HG02623 (cell line): ENCODE results near the gene MED16.
"Not testable (repeated sequence)": the region's sequence is repeated elsewhere in the genome, so short reads cannot be mapped to it uniquely, and the experiment has no call there.

Source experiments
- ATAC-seq: cut with Tn5 transposase; IDR thresholded peaks from one replicate; pipeline ENCODE4 v1.9.1; 2021; ENCODE audit warnings: moderate library complexity; ENCODE audit not compliant: unreplicated experiment

Gene MED16

DNA sequence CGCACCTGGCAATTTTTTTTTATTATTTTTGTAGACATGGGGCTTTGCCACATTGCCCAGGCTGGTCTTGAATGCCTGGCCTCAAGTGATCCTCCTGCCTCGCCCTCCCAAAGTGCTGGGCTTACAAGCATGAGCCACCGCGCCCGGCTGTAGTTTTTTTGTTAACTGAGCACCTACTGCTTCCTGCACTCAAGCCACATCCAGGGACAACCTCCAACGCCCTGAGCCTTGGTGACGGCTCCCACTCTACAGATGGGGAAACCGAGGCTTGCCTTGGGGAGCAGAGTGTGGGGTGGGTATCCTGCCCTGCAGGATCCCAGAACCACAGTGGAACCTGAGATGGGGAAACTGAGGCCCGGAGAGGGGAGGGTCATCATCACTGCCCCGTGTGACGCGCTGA is 37.8 kb downstream of the MED16 start:
- no peak for ATAC-seq

DNA sequence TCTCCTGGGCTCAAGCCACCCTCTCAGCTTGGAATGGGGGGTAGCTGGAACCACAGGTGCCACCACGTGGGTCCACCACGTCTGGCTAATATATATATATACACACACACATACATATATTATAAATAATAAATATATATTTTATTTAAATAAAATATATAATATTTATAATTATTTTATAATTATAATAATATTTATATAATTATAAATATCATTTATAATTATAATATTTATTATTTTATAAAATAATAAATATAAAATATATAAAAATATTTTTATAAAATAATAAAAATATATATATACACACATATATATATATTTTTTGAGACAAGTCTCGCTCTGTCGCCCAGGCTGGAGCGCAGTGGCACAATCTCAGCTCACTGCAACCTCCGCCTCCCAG is 38.4 kb downstream of the MED16 start:
- no peak for ATAC-seq

DNA sequence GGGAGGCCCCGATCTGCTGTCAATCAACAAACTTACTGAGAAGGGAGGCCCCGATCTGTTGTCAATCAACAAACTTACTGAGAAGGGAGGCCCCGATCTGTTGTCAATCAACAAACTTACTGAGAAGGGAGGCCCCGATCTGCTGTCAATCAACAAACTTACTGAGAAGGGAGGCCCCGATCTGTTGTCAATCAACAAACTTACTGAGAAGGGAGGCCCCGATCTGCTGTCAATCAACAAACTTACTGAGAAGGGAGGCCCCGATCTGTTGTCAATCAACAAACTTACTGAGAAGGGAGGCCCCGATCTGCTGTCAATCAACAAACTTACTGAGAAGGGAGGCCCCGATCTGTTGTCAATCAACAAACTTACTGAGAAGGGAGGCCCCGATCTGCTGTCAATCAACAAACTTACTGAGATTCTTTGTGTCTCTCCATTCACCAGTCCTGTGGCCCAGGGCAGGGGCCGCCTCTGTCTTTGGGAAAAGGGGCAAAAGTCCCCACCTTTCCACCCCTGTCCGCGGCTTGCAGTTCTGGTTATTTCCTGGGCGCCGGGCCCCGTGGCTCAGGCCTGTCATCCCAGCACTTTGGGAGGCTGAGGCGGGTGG is 39.3 kb downstream of the MED16 start:
- not testable (repeated sequence) for ATAC-seq

DNA sequence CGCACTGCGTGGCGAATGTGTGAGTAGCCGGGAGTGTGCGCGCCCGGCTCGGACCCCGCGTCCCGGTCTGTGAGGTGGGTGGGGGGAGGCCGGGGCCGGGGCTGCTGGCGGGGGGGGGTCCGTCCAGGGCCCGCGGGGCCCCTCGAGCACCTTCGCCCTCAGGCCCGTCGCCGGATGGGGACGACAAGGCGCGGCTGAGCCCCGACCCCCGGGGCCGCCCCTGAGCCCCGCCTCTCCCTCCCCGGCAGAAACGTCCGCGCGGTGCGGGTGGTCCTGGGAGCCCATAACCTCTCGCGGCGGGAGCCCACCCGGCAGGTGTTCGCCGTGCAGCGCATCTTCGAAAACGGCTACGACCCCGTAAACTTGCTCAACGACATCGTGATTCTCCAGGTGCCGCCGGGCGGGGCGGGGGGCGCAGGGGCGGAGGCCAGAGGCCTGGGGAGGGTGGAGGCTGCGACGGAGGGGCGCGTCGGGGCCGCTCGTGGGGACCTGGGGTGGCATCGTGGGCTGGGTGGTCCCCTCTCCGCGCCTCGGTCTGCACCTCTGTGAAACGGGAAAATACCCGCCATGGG is 39.9 kb downstream of the MED16 start:
- no peak for ATAC-seq

DNA sequence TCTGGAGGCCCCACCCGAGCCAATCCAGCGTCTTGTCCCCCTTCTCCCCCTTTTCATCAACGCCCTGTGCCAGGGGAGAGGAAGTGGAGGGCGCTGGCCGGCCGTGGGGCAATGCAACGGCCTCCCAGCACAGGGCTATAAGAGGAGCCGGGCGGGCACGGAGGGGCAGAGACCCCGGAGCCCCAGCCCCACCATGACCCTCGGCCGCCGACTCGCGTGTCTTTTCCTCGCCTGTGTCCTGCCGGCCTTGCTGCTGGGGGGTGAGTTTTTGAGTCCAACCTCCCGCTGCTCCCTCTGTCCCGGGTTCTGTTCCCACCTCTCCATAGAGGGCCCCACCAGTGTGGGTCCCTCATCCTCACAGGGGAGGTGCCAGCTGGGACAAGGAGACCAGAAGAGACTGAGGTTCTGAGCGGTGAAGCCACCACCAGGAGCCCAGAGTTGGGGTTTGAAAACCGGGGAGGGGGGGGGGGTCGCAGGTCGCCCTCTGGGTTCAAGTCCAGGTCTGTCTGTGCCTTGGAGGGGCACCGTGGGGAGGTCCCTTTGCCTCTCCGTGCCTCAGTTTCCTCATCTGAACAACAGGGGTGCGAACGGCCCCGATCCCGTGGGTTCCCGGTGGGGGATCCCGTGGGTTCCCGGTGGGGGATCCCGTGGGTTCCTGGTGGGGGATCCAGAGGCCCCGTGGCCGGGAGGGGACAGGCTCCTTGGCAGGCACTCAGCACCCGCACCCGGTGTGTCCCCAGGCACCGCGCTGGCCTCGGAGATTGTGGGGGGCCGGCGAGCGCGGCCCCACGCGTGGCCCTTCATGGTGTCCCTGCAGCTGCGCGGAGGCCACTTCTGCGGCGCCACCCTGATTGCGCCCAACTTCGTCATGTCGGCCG is 40.6 kb downstream of the MED16 start, which contains the start of gene ELANE:
Gene ELANE (plus strand): TSS at position 168 of the 878 bp plus-strand sequence. CDS start 26 bp downstream, at position 194.
- no peak for ATAC-seq

DNA sequence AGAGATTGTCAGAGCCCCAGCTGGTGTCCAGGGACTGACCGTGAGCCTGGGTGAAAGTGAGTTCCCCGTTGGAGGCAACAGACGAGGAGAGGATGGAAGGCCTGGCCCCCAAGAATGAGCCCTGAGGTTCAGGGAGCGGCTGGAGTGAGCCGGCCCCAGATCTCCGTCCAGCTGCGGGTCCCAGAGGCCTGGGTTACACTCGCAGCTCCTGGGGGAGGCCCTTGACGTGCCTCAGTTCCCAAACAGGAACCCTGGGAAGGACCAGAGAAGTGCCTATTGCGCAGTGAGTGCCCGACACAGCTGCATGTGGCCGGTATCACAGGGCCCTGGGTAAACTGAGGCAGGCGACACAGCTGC is 42.0 kb downstream of the MED16 start:
- no peak for ATAC-seq

DNA sequence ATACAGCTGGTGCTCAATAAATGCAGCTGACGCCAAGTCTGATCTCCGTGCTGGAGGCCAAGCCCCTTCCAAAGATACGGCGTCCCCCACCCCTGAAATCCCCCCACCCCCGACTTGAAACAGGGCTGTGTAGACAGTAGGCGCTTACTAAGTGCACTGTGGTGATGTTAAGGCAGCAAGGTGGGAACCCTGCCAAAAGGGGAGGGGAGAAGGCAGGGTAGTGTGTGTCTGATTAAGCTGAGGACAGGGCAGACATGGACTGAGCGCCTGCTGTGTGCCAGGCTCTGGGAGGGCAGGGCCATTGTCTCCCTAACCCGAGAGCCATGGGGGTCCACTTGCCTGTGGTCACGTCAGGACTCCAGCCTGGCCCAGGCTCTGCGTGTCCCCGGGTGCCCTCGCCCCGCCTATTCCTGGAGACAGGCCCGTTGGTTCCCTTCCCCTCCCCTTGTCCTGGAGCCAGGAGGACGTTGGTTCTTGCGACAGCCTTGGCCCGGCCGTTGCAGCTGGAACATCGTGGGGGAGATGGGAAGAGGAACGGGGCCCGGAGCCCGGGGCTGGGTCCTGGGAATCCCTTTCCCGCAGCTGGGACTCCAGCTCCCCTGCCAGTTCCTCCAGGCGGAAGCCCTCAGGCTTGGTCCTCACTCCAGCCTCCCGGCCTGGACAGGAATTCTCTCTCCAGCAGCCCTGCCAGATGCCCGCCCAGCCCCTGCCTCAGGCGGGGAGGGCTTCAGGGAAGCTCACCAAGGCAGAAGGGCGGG is 42.6 kb downstream of the MED16 start:
- no peak for ATAC-seq

DNA sequence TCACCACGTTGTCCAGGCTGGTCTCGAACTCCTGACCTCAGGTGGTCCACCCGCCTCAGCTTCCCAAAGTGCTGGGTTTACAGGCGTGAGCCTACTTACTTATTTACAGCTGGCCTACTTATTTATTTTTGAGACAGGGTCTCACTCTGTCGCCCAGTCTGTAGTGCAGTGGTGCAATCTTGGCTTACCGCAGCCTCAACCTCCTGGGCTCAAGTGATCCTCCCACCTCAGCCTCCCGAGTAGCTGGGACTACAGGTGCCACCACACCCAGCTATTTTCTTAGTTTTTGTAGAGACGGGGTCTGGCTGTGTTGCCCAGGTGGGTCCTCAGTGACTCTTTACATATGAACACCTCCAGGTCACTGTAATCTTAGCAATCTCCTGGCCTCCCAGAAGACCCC is 43.8 kb downstream of the MED16 start:
- ATAC-seq: not testable (repeated sequence)

DNA sequence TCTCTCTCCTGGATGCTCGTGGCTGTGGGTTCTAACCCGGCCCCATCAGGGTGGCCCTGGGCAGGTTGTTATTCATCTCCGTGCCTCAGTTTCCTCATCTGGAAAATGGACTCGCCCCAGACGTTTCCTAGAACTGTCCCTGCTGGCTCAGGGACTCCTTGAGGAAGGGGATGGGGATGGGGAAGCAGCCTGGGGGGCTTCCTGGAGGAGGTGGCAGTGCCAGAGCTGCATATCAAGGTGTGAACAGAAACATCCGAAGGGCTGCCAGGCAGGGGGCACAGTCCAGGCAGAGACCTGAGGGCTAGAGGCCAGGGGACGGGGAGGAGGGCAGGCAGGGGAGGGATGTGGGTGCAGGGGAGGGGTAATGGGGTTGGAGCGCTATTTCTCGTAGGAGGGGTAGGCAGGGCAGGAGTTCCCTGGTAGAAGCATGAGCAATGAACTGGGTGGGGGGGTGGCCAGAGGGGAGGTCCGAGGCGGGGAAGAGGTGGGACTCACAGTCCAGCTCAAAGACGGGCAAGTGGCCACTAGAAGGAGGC is 44.5 kb downstream of the MED16 start:
- ATAC-seq: no peak

DNA sequence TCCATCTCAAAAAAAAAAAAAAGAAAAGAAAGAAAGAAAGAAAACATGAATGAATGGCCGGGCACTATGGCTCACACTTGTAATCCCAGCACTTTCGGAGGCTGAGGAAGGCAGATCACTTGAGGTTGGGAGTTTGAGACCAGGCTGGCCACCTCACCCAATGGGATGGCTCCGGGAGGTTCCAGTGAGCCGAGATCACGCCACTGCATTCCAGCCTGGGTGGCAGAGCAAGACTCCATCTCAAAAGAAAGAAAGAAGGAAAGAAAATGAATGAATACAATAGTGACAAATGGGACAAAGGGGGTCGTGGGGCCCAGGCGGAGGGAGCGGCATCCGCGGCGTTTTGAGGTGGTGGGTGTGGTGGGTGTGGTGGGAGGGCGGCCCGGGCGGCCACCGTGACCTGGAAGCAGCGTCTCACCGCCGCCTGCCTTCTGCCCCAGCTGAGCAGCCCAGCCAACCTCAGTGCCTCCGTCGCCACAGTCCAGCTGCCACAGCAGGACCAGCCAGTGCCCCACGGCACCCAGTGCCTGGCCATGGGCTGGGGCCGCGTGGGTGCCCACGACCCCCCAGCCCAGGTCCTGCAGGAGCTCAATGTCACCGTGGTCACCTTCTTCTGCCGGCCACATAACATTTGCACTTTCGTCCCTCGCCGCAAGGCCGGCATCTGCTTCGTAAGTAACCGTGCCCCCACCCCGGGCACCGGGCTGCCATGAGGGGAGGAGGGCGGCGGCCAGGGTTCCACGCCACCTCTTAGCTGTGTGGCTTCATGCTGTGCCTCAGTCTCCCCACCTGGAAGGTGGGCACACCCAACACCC is 47.1 kb downstream of the MED16 start:
- ATAC-seq: no peak

DNA sequence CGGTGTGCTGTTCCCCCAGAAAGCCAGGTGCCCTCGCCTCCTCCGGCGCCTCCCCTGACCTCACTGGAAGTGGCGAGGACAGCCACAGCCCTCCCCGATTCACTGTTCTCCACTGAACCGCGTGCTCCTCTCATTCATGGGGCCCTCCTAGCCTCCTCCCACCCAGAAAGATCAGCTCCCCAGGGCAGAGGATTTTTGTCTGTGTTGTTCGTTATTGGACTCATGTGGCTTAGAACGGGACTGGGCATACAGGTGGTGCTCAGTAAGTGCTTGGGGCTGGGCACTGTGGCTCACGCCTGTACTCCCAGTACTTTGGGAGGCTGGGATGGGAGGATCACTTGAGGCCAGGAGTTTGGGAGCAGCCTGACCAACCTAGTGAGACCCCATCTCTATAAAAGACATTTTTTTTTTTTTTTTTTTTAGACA is 48.4 kb downstream of the MED16 start:
- ATAC-seq: no peak

DNA sequence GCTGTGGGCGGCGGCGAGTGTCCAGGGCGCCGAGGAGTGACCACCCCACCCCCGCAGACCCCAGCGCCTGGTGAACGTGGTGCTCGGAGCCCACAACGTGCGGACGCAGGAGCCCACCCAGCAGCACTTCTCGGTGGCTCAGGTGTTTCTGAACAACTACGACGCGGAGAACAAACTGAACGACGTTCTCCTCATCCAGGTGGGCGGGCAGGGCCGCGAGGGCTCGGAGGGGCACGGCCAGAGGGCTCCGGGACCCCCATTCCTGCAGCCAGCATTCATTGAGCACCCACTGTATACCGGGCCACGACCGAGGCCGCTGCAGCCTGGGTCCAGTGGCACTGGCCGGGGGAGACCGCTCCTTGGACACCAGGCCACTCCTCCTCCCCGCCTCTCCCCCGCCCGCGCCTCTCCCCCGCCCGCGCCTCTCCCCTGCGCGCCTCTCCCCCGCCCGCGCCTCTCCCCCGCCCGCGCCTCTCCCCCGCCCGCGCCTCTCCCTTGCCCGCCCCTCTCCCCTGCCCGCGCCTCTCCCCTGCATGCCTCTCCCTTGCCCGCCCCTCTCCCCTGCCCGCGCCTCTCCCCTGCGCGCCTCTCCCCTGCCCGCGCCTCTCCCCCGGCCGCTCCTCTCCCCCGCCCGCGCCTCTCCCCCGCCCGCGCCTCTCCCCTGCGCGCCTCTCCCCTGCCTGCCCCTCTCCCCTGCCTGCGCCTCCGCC is 49.0 kb downstream of the MED16 start:
- ATAC-seq: no peak

DNA sequence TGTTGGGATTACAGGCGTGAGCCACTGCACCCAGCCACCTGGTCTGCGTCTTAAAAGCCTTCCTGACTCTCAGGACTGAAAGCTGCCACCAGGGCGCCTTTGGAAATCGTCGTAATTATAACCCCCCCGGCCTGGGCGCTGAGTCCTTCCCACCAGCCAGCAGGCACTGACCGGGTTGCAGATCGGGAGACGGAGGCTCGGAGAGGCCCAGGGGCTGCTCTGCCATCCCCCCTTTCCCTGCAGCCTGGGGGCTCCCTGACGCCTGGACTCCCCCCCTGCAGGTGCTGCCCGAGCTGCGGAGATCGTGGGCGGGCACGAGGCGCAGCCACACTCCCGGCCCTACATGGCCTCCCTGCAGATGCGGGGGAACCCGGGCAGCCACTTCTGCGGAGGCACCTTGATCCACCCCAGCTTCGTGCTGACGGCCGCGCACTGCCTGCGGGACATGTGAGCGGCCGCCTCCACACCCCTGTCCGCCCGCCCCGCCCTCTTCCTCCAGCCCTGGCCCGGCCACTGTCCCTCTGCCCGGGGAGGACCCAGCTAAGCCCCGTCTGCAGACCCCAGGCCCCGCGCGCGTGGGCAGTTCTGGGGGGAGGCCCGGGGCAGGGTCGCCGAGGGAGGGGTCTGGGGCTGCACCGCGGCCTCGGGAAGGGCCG is 49.7 kb downstream of the MED16 start:
- no peak for ATAC-seq

DNA sequence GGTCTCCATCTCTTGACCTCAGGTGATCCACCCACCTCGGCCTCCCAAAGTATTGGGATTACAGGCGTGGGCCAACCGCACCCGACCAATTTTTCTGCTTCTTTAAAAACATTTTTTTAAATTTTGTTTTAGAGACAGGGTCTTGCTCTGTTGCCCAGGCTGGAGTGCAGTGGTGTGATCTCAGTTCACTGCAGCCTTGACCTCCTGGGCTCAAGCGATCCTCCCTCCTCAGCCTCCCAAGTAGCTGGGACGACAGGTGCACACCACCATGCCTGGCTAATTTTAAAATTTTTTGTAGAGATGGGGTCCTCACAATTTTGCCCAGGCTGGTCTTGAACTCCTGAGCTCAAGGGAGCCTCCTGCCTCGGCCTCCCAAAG is 50.2 kb downstream of the MED16 start:
- ATAC-seq: not testable (repeated sequence)

DNA sequence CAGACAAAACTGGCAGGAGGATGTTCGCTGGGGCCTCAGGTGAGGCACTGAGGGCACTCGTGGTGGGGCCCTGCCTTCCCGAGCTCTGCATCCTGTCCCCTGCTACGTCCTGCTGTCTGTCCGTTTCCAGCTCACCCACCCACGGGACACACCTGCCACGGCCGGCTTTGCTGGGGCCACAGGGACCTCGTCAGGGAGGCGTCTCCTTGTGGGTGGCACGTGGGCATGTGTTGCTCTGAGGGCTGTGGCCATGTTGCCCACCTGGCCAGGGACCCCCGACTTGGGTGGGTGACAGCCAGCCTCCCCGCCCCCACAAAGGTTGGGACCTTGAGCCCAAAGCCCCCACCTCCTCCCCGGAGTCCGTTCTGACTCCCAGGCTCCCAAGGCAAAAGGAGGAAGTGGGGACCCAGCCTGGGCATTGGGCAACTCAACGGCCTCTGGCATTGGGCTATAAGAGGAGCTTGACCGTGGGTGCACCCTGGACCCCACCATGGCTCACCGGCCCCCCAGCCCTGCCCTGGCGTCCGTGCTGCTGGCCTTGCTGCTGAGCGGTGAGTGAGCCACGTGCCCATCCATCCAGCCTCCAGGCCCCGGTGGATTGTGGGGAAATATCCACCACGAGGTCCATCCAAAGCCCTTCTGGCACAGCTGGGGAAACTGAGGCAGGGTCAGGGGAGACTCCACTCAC is 52.3 kb downstream of the MED16 start, which contains the start of gene PRTN3:
Gene PRTN3 (plus strand): TSS at position 481 of the 688 bp plus-strand sequence. CDS start 10 bp downstream, at position 491.
- ATAC-seq: no peak

DNA sequence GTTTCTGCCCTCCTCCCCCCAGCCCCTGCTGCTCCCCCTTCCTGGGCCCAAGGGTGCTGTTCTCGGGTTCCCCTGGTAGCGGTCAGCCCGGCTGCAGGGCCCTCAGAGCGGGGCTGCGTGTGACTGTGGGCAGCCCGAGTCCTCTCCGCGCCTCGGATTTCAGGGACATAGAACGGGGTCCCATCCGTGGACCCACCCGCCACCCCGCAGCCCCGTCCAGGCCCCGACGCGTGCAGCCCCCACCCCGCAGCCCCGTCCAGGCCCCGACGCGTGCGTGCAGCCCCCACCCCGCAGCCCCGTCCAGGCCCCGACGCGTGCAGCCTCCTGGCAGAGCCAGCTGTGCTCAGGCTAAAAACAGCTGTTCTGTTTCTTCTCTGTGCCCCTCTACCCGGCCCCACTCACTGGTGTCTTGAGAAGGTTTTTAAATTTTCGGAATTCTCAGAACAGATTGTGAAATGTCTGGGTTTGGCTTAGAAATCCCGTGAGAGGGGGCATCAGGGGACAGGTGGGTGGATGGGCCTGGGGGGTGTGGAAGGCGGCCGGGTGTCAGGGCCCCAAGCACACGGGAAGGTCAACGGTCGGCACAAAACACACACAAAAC is 57.7 kb downstream of the MED16 start:
- ATAC-seq: no peak

DNA sequence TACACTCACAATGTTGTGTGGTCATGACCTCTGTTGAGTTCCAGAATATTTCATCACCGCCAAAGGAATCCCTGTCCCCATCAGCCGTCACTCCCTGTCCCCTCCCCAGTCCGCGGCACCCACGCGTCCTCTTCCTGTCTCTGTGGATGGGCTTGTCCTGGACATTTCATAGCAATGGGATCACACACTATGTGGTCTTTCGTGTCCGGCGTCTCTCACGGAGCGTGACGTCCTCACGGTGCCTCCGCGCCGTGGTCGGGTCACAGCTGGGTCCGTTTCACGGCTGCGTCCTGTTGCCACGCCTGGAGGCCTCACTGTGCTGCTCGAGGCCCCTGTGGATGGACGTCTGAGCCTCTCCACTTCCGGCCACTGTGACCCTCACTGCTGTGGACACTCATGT is 58.8 kb downstream of the MED16 start:
- ATAC-seq: no peak
